Anterior cingulate cortex (tissue), 58 donors: ENCODE measurements around the gene SDR39U1.
"Not testable (repeated sequence)": the region's sequence is repeated elsewhere in the genome, so short reads cannot be mapped to it uniquely, and the experiment has no call there.

Experiments used
- DNase-seq, 58 donors: peaks; one replicate each; lab custom pipeline; 2025; lab: John Stamatoyannopoulos, UW

The SDR39U1 gene, protein sequence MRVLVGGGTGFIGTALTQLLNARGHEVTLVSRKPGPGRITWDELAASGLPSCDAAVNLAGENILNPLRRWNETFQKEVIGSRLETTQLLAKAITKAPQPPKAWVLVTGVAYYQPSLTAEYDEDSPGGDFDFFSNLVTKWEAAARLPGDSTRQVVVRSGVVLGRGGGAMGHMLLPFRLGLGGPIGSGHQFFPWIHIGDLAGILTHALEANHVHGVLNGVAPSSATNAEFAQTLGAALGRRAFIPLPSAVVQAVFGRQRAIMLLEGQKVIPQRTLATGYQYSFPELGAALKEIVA

GRCh38 chr14:24442240-24443052 lies at the start of gene SDR39U1:
TSS of gene SDR39U1 (minus strand) at chr14:24442776. CDS start at chr14:24442769, 7 bp downstream.
- DNase-seq, result peak; percentile 70 to 99 (median 96)

GRCh38 chr14:24491586-24492408 lies 49.2 kb upstream of the SDR39U1 start:
- DNase-seq, result not testable (repeated sequence)

DNA sequence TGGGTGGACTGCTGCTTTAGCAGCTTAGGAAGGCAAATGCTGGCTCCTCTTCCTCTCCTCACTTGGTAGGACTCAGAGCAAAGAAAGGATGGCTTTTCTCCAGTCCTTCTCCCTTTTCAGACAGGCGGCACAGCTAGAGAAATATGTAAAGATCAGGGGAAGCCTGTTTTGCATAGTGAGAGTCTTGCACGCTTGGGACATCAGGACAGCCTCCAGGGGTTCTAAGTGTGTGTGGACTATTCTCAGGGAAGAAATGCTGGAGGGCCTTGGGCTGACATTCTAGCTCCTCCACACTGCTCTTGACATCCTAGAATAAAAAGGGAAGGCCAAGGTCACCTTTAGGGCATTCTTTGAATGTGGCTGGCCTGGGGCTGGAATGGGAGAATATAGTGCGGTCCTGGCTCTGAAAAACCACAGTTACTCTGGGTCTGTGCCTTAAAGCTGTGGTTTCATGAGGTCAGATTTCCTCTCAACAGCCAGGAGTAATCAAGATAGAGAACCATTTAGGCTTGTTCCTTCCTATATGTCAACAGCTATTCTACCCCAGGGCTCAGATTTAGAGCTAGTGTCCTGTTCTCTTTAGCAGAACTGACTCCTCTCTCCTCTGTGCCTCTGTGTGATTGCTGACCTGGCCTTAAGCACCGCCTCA lies 41.2 kb upstream of the SDR39U1 start:
- no peak for DNase-seq

- not testable (repeated sequence) for DNase-seq
Measured at GRCh38 chr14:24482699-24483303, 40.2 kb upstream of the SDR39U1 start.

- peak in 4 of 58 donors; percentile 0 to 31 (median 3) for DNase-seq
Measured at GRCh38 chr14:24481622-24482324, 39.2 kb upstream of the SDR39U1 start.

DNA sequence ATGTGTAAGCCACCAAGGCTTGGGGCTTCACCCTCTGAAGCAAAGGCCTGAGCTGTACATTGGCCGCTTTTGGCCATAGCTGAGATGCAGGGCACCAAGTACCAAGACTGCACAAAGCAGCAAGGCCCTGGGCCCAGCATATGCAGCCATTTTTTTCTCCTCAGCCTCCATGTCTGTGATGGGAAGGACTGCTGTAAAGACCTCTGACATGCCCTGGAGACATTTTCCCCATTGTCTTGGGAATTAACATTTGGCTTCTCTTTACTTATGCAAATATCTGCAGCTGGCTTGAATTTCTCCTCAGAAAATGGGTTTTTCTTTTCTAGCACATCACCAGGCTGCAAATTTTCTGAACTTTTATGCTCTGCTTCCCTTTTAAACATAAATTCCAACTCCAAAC lies 37.4 kb upstream of the SDR39U1 start:
- DNase-seq, result not testable (repeated sequence)

GRCh38 chr14:24475261-24475660 lies 32.7 kb upstream of the SDR39U1 start:
- DNase-seq, result no peak

- no peak for DNase-seq
Measured at GRCh38 chr14:24473211-24473610, 30.6 kb upstream of the SDR39U1 start.

DNA sequence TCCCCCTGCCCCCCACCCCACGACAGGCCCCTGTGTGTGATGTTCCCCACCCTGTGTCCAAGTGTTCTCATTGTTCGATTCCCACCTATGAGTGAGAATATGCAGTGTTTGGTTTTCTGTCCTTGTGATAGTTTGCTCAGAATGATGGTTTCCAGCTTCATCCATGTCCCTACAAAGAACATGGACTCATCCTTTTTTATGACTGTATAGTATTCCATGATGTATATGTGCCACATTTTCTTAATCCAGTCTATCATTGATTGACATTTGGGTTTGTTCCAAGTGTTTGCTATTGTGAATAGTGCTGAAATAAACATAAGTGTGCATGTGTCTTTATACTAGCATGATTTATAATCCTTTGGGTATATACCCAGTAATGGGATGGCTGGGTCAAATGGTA lies 27.9 kb upstream of the SDR39U1 start:
- DNase-seq, result not testable (repeated sequence)

DNA sequence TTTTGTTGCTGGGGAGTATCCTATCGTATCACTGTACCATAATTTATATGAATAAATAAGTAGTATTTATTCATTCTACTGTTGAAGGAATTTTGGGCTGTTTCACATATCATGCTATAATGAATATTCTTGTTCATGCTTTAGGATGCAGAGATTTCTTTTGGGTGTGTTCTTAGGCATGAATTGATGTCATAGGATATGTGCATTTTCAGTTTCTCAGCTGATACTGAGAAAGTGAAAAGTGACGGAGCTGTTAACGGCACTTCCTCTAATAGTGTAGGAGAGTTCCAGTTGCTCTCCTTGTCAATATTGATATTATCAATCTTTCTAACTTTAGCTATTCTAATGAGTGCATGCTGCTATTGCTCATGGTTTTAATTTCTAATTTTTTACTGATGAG lies 23.2 kb upstream of the SDR39U1 start:
- DNase-seq, result no peak

- no peak for DNase-seq
Measured at GRCh38 chr14:24465368-24465767, 22.8 kb upstream of the SDR39U1 start.

DNA sequence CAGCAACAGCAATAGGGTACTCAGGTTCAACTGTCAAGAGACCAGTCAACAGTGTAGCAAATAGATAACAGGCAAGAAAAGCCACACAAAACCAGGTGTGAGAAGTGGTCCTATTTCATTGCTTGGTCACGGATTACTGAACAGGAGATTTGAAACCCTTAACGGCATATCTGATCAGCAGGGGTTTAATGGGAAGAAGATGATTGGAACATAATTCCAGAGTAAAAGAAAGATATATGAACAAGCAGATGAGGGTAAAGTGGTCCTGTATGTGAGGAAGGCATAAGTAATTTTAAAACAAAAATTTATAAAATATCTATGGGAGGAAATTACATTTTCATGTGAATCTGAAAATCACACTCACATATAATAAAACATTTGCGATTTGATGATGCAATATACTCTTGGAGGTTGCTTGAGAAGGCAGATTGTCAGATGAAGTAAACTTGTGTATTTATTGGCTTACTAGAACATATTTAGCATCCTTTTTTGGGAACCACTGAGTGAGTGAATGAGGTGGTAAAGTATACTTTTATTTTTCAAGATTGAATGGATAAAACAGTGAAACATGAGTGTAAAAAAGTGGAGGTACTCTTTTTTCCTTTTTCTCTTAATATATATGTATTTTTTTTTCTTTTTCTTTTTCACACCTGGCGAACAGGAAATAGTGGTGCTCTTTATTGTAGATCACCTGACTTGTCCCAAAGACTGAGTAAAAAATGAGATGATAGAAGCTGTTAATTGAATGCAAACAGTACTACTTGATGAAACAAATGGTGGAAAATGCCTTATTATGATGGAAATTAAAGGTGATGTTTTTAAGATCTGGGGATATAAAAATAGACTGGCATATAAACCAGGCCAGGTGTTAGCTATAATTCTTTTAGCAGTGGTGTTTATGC lies 21.6 kb upstream of the SDR39U1 start:
- DNase-seq, result no peak

- DNase-seq, result no peak
Measured at GRCh38 chr14:24463017-24463883, 20.7 kb upstream of the SDR39U1 start.

- DNase-seq, result no peak
Measured at GRCh38 chr14:24461336-24461735, 18.8 kb upstream of the SDR39U1 start.

DNA sequence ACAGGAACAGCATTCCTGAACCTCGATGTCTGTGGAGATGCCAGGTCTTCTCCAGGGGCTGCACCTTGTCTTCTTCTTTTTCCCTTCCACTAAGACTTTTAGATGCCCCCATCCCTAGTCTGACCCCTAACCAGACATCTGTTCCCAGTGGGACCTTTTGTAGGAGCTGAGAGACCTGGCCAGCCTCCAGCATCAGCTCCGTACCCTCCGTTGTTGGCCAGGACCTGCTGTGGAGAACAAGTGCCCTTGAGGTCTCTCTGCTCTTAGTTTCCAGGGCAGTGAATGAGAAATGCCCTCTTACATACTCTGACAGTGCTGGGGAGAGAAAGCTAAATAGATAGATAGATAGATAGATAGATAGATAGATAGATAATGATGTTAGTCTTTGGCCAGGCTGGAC lies 16.8 kb upstream of the SDR39U1 start:
- no peak for DNase-seq

- DNase-seq, result no peak
Measured at GRCh38 chr14:24458736-24459135, 16.2 kb upstream of the SDR39U1 start.

GRCh38 chr14:24456980-24457379 lies 14.4 kb upstream of the SDR39U1 start:
- DNase-seq, result no peak
